SU-DHL-6 (cell line): ENCODE data around the gene IGLL5.

Source experiments
- H2AFZ ChIP-seq: fragments of 200-600 bp; sonication (generic); 2 replicates; pipeline ENCODE4 v1.6.1; 2014; ENCODE audit warnings: low read depth, mild to moderate bottlenecking, moderate library complexity, mixed read lengths, antibody characterized with exemption, low read length; ENCODE audit not compliant: severe bottlenecking
- H3F3A ChIP-seq: fragments of 200-600 bp; shearing (Covaris generic); 2 replicates; pipeline ENCODE4 v1.6.0; 2016; ENCODE audit warnings: antibody characterized with exemption, mild to moderate bottlenecking; ENCODE audit not compliant: insufficient read depth
- H3K27ac ChIP-seq: fragments of 200-600 bp; sonication (generic); 2 replicates; pipeline ENCODE4 v1.5.1; 2016; ENCODE audit warnings: low read depth, mild to moderate bottlenecking, low read length, moderate library complexity, mixed read lengths
- H3K27me3 ChIP-seq: fragments of 200-600 bp; sonication (generic), shearing (Covaris generic); 2 replicates; pipeline ENCODE4 v1.6.0; 2014; ENCODE audit warnings: mild to moderate bottlenecking, low read length
- H3K36me3 ChIP-seq: fragments of 200-600 bp; sonication (generic); 2 replicates; pipeline ENCODE4 v1.6.1; 2014; ENCODE audit warnings: mild to moderate bottlenecking, low read length, mixed read lengths
- H3K4me2 ChIP-seq: fragments of 300-600, 200-600 bp; shearing (Covaris generic), sonication (generic); 2 replicates; pipeline ENCODE4 v1.6.0; 2014; ENCODE audit warnings: low read length, low read depth, mild to moderate bottlenecking; ENCODE audit not compliant: poor library complexity, severe bottlenecking
- H3K4me3 ChIP-seq: fragments of 200-600 bp; sonication (generic); 2 replicates; pipeline ENCODE4 v1.5.1; 2014; ENCODE audit warnings: antibody characterized with exemption, low read length, mild to moderate bottlenecking, mixed read lengths; ENCODE audit not compliant: insufficient read depth, poor library complexity, severe bottlenecking
- H3K79me2 ChIP-seq: fragments of 200-600 bp; sonication (generic); 2 replicates; pipeline ENCODE4 v1.6.1; 2014; ENCODE audit warnings: mild to moderate bottlenecking, low read length, moderate library complexity; ENCODE audit not compliant: insufficient read depth
- H3K9ac ChIP-seq: fragments of 200-600 bp; sonication (generic); 2 replicates; pipeline ENCODE4 v1.7.0; 2014; ENCODE audit warnings: mild to moderate bottlenecking, low read length
- H3K9me2 ChIP-seq: fragments of 200-600 bp; sonication (generic); replicated peaks from 2 replicates; pipeline ENCODE4 v1.6.1; 2014; ENCODE audit warnings: low read length; ENCODE audit not compliant: insufficient read depth
- H3K9me3 ChIP-seq: fragments of 200-600 bp; sonication (generic); 2 replicates; pipeline ENCODE4 v1.6.1; 2014; ENCODE audit warnings: low read length, mixed read lengths; ENCODE audit not compliant: insufficient read depth
- H4K20me1 ChIP-seq: fragments of 200-600 bp; sonication (generic); 2 replicates; pipeline ENCODE4 v1.6.1; 2014; ENCODE audit warnings: low read depth, mild to moderate bottlenecking, antibody characterized with exemption, low read length, moderate library complexity, mixed read lengths
- EZH2phosphoT487 ChIP-seq: fragments of 200-600 bp; sonication (generic), shearing (Covaris generic); conservative IDR thresholded peaks from 2 replicates; pipeline ENCODE4 v1.6.1; 2018; ENCODE audit warnings: mild to moderate bottlenecking, antibody characterized with exemption, low read length, moderate library complexity, mixed read lengths
- TF ChIP-seq, protein P1 (sequence below): fragments of 200-600 bp; sonication (generic); IDR thresholded peaks from one replicate; pipeline ENCODE4 v1.5.1; 2017; ENCODE audit warnings: antibody characterized with exemption, mild to moderate bottlenecking, low read length, moderate library complexity; ENCODE audit not compliant: insufficient read depth, poor library complexity, severe bottlenecking

Gene IGLL5

DNA sequence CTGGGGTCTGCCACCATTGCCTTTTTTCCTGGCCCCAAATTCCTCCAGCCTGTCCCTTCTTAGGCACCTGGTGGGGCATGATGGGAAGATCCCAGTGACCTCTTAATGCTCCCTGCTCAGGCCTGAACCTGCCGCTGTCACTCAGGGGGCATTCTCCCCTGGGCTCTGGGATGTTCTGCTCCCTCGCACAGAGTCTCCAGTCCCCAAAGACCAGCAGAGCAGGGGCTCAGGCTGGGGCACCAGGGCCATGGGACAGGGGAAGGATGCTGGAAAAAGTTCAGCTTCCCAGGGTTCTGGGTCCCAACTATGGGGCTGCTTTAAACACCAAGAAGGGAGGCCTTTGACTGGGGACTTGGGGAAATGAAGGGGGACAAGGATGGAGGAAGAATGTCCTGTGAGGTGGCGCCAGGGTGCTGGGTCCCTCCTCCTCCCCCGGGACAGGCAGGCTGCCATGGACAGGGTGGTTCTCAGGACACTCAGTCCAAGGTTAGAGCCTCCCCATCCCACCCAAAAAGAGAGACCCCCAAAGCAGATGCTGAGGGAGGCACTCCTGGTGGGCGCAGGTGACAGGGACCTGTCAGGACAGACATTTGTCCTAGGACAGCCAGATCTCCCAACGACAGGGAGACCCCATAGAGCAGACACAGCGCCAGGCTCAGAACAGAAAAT, 30.8 kb downstream of the IGLL5 start:
- TF ChIP-seq, protein P1, sequence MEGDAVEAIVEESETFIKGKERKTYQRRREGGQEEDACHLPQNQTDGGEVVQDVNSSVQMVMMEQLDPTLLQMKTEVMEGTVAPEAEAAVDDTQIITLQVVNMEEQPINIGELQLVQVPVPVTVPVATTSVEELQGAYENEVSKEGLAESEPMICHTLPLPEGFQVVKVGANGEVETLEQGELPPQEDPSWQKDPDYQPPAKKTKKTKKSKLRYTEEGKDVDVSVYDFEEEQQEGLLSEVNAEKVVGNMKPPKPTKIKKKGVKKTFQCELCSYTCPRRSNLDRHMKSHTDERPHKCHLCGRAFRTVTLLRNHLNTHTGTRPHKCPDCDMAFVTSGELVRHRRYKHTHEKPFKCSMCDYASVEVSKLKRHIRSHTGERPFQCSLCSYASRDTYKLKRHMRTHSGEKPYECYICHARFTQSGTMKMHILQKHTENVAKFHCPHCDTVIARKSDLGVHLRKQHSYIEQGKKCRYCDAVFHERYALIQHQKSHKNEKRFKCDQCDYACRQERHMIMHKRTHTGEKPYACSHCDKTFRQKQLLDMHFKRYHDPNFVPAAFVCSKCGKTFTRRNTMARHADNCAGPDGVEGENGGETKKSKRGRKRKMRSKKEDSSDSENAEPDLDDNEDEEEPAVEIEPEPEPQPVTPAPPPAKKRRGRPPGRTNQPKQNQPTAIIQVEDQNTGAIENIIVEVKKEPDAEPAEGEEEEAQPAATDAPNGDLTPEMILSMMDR = no peak
- TF ChIP-seq EZH2phosphoT487 = no peak
- no peak overlapping the region for H3K4me2 ChIP-seq

DNA sequence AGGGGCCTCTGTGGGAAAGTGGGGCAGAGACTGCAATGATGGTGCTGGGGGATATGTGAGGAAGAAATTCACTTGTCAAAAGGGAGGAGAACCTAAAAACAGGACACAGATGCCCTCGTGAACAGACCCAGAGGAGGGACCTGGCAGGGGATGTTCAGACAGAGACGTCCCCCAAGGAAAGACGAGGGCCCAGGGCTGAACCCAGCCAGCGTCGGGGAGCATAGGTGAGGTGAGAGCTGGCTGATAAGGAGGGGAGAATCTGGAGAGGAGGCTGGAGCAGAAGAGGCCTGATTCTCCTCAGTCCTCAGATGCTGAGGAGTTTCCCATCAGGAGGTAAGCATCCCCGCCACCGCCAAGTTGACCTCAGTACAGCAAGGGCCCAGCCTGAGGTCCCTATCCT, 31.4 kb downstream of the IGLL5 start:
- Histone ChIP-seq H3K4me3 (no peak overlapping the region), H3K9me2 (no peaks in the 10 kb centered on the region), H3K9me3 (no peaks in the 10 kb centered on the region), H3F3A (no peaks in the 10 kb centered on the region), H3K4me2 (no peak overlapping the region), H2AFZ (no peak overlapping the region), H3K9ac (no peak overlapping the region), H3K27me3 (no peaks in the 10 kb centered on the region), H3K36me3 (no peaks in the 10 kb centered on the region), H3K79me2 (no peaks in the 10 kb centered on the region), H4K20me1 (no peaks in the 10 kb centered on the region), H3K27ac (no peak overlapping the region)
- no peak for TF ChIP-seq EZH2phosphoT487
- TF ChIP-seq, protein P1 = no peak

More for the DNA sequence above, 30.8 kb downstream of the IGLL5 start:
- Histone ChIP-seq H2AFZ (no peak overlapping the region), H3K9me2 (no peaks in the 10 kb centered on the region), H4K20me1 (no peaks in the 10 kb centered on the region), H3K36me3 (no peaks in the 10 kb centered on the region), H3K9ac (no peak overlapping the region), H3F3A (no peaks in the 10 kb centered on the region), H3K27ac (no peak overlapping the region), H3K79me2 (0 out of 2 replicates have a peak, but pooled peaks cover 2% of the 10 kb centered on the region), H3K27me3 (no peaks in the 10 kb centered on the region), H3K9me3 (no peaks in the 10 kb centered on the region), H3K4me3 (no peak overlapping the region)

DNA sequence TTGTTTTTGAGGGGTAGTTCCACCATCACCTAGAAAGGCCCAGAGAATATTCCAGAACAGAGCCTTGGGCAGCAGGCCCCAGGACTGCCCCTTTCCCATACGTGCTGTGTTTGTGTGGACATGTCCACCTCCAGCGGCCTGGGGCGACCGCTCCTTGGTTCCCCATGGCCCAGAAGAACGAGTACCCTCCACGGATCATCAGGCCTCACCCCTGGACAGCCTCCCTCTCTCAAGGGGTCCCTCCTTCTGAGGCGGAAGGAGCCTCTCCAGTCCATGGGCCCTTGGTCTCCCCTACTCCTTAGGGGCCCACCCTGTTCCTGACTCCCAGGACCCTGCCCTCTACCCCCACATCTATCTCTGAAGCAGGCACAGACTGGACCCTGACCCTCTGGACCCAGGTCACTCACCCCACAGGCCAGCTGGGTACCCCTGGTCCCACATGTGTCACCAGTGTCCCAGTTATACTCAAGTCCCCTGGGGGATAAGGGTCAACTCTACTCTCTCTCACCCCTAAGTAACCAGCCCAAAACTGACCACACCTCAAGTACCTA, 32.6 kb downstream of the IGLL5 start:
- no peaks in the 10 kb centered on the region for H3F3A ChIP-seq
- no peaks in the 10 kb centered on the region for H3K79me2 ChIP-seq
- no peak overlapping the region for H3K4me3 ChIP-seq
- no peak overlapping the region for H3K9ac ChIP-seq
- no peaks in the 10 kb centered on the region for H4K20me1 ChIP-seq
- H3K27me3 ChIP-seq = no peaks in the 10 kb centered on the region
- no peaks in the 10 kb centered on the region for H3K36me3 ChIP-seq
- no peak overlapping the region for H2AFZ ChIP-seq
- H3K27ac ChIP-seq = no peak overlapping the region
- H3K4me2 ChIP-seq = no peak overlapping the region
- TF ChIP-seq, protein P1 = no peak
- no peak for TF ChIP-seq EZH2phosphoT487
- no peaks in the 10 kb centered on the region for H3K9me2 ChIP-seq
- no peaks in the 10 kb centered on the region for H3K9me3 ChIP-seq
